Measurements from ENCODE around the gene TLL2. TPM values are rescaled to one million over a fixed set of nuclear protein-coding genes. Genes with fewer than 3 reads are reported as not detected.

TLL2 gene
- total and polyA plus RNA-seq, 2 experiments from 2014 or later: 2.6 to 3.0 TPM

- H3K27ac ChIP-seq (ENCODE audit: low read depth): no peak overlapping the region
- Mint-ChIP-seq H3K4me3 (no peak overlapping the region), H3K4me1 (peaks cover 15% of the 10 kb centered on the region), H3K9me3 (no peaks in the 10 kb centered on the region), H3K27me3 (ENCODE audit: insufficient read depth, low read depth, poor library complexity) (peaks cover 12% of the 10 kb centered on the region), H3K36me3 (ENCODE audit: low read depth) (no peaks in the 10 kb centered on the region), H3K27ac (no peak overlapping the region)
- H3K4me1 ChIP-seq (ENCODE audit: insufficient read depth): peaks cover 6% of the 10 kb centered on the region; the same call in 1 of the 2 replicates
- no peaks in the 10 kb centered on the region for H3K9me2 ChIP-seq (ENCODE audit: insufficient read depth)
- ATAC-seq: no peak
- no peaks in the 10 kb centered on the region for H3K79me2 ChIP-seq (replicated peaks; ENCODE audit: insufficient read depth)
- no peak overlapping the region for H3K4me3 ChIP-seq
- no peak for DNase-seq (ENCODE audit: low spot score)
- H2AFZ ChIP-seq: no peak overlapping the region
- H3F3A ChIP-seq (replicated peaks; ENCODE audit: low read depth): no peaks in the 10 kb centered on the region
- peaks cover 11% of the 10 kb centered on the region for H3K27me3 ChIP-seq (ENCODE audit: insufficient read depth)
- no peaks in the 10 kb centered on the region for H4K20me1 ChIP-seq (replicated peaks; ENCODE audit: insufficient read depth)
- TF ChIP-seq EZH2 (IDR thresholded peaks at IDR 0.05; ENCODE audit: low read depth, unreplicated experiment): no peak
- TF ChIP-seq CREB1 (CRISPR knock-in tag; IDR thresholded peaks at IDR 0.05; ENCODE audit: low read depth): no peak
- no peak for TF ChIP-seq STAT1 (IDR thresholded peaks at IDR 0.05; ENCODE audit: unreplicated experiment)
- TF ChIP-seq ZNF462 (CRISPR knock-in tag; IDR thresholded peaks at IDR 0.05): no peak
- TF ChIP-seq CTCF (conservative IDR thresholded peaks at IDR 0.05; ENCODE audit: low read depth in 2 of 2): no peak
- no peak for TF ChIP-seq ZNF331 (CRISPR knock-in tag; IDR thresholded peaks at IDR 0.05; ENCODE audit: low read depth)
- TF ChIP-seq NANOG (IDR thresholded peaks at IDR 0.05; ENCODE audit: borderline replicate concordance): no peak
- TF ChIP-seq, protein P1, sequence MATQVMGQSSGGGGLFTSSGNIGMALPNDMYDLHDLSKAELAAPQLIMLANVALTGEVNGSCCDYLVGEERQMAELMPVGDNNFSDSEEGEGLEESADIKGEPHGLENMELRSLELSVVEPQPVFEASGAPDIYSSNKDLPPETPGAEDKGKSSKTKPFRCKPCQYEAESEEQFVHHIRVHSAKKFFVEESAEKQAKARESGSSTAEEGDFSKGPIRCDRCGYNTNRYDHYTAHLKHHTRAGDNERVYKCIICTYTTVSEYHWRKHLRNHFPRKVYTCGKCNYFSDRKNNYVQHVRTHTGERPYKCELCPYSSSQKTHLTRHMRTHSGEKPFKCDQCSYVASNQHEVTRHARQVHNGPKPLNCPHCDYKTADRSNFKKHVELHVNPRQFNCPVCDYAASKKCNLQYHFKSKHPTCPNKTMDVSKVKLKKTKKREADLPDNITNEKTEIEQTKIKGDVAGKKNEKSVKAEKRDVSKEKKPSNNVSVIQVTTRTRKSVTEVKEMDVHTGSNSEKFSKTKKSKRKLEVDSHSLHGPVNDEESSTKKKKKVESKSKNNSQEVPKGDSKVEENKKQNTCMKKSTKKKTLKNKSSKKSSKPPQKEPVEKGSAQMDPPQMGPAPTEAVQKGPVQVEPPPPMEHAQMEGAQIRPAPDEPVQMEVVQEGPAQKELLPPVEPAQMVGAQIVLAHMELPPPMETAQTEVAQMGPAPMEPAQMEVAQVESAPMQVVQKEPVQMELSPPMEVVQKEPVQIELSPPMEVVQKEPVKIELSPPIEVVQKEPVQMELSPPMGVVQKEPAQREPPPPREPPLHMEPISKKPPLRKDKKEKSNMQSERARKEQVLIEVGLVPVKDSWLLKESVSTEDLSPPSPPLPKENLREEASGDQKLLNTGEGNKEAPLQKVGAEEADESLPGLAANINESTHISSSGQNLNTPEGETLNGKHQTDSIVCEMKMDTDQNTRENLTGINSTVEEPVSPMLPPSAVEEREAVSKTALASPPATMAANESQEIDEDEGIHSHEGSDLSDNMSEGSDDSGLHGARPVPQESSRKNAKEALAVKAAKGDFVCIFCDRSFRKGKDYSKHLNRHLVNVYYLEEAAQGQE (IDR thresholded peaks at IDR 0.05; ENCODE audit: unreplicated experiment): no peak
- TF ChIP-seq POLR2AphosphoS5 (IDR thresholded peaks at IDR 0.05; ENCODE audit: low read depth): no peak
- no peak for TF ChIP-seq JUNB (IDR thresholded peaks at IDR 0.05; ENCODE audit: unreplicated experiment)
- TF ChIP-seq EZH2phosphoT487 (IDR thresholded peaks at IDR 0.05; ENCODE audit: unreplicated experiment): no peak
- TF ChIP-seq, protein P2, sequence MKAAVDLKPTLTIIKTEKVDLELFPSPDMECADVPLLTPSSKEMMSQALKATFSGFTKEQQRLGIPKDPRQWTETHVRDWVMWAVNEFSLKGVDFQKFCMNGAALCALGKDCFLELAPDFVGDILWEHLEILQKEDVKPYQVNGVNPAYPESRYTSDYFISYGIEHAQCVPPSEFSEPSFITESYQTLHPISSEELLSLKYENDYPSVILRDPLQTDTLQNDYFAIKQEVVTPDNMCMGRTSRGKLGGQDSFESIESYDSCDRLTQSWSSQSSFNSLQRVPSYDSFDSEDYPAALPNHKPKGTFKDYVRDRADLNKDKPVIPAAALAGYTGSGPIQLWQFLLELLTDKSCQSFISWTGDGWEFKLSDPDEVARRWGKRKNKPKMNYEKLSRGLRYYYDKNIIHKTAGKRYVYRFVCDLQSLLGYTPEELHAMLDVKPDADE (IDR thresholded peaks at IDR 0.05): no peak
- no peak for TF ChIP-seq ZNF114 (CRISPR knock-in tag; IDR thresholded peaks at IDR 0.05)
- H3K4me2 ChIP-seq: no peak overlapping the region
- H3K36me3 ChIP-seq (ENCODE audit: insufficient read depth): no peaks in the 10 kb centered on the region
Observed at GRCh38 chr10:96378741-96379140, 135.0 kb downstream of the TLL2 start.
